GM21526 (cell line): ENCODE data around the gene ZGPAT.

Experiments used
- ATAC-seq: cut with Tn5 transposase; IDR thresholded peaks from one replicate; pipeline ENCODE4 v1.9.1; 2021; ENCODE audit warnings: moderate library complexity; ENCODE audit not compliant: unreplicated experiment, low FRiP score

The ZGPAT gene

DNA sequence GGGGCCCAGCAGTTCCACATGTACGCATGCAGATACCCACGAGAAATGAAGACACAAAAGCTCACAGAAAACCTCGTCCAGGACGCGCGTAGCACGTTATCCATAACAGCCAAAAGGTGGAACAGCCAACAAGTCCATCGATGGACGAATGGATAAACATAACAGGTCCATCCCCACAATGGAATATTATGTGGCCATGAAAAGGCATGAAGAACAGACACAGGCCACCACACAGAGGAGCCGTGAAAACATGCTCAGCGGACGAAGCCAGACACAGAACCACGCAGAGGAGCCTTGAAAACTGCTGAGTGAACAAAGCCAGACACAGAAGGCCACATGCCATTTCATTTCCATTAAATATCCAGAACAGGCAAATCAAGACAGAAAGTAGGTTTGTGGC lies 69.8 kb downstream of the ZGPAT start:
- no peak for ATAC-seq

DNA sequence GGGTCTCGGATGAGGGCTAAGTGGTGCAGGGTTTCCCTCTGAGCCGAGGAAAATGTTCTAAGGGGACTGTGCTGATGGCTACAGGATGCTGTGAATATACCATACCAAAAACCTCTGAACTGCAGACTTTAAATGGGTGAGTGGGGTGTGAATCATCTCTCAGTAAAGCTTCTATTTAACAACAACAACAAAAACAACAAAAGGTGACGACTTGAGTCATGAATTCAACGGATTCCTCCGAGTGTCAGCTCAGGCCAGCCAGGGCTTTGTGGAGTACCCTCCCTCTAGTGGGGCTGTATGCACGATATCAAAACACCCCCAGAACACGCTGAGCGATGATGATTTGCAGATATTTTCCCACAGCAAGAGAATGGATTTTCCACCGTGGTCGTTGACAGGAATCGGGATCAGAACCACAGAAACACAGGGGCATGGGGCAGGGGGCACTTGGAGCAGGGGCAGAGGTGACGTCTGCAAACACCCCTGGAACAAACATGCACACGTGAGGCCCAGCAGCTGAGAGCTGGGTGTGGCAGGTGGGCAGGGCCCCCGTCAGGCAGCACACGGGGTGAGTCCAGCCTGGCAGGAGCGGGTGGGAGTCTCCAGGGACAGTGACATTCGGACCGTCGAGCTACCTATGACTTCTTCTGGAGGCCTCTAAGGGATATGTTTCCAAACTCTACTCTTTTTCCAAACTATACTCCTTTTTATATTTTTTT lies 70.4 kb downstream of the ZGPAT start:
- ATAC-seq = no peak

DNA sequence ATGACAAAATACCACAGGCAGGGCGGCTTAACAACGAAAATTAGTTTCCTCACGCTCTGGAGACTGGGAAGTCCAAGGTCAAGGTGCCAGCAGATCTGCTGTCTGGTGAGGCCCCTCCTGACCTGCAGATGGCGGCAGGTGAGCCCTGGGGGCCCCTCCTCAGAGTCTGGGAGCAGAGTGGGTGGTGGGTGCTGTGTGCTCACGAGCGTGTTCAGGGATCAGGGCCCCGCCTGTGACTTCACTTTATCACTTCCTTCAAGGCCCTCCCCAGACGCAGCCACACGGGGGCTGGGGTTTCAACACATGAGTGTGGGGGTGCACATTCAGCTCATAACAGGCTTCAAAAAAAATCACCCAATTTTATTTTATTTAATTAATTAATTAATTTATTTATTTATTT lies 71.0 kb downstream of the ZGPAT start:
- ATAC-seq = no peak

DNA sequence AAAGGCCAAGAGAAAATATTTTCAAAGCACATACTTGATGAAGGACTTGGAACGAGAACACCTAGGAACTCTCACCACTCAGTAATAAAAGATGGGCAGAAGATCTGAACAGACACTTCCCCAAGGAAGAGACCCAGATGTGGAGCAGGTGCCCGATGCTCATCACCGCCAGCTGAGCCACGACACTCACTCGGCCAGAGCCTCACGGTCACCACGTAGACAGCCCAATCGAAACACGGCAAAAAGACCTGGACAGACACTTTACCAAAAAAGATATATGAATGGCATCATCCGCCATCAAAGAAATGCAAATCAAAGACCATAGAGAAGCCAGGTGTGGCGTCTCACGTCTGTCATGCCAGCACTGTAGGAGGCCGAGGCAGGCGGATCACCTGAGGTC lies 73.3 kb downstream of the ZGPAT start:
- no peak for ATAC-seq

DNA sequence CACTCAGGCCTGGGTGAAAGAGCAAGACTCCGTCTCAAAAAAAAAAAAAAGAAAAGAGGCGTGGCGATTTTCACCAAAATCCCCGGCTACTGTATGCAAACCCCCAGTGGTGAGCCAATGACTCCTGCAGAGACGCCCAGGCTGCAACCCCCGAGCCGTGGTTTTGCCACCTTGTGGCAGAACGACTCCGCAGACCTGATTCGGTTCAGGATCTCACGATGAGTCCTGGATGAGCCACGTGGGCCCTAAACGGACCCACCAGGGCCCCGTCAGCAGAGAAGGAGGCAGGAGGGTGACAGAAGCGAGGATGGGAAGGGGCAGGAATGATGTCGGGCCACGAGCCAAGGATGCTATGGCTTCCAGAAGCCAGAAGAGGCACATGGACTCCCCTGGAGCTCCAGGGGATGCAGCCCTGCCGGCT lies 74.2 kb downstream of the ZGPAT start:
- ATAC-seq = no peak

DNA sequence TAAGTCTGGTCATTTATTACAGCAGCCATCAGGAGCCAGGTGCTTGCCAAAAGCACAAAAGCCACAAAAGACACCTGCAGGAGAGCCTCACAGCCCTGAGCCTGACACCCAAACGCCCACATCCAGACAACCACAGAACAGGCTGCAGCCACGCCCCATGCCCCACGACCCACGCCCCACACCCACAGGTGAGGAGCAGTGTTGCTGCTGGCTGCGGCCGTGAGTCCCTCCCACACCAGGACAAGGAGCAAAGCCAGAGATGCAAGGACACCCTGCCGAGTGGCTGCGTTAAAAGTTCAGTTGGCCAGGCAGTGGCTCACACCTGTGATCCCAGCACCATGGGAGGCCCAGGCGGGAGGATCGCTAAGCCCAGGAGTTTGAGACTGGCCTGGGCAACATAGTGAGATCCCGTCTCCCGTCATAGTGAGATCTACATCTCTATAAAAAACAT lies 74.7 kb downstream of the ZGPAT start:
- ATAC-seq = no peak

DNA sequence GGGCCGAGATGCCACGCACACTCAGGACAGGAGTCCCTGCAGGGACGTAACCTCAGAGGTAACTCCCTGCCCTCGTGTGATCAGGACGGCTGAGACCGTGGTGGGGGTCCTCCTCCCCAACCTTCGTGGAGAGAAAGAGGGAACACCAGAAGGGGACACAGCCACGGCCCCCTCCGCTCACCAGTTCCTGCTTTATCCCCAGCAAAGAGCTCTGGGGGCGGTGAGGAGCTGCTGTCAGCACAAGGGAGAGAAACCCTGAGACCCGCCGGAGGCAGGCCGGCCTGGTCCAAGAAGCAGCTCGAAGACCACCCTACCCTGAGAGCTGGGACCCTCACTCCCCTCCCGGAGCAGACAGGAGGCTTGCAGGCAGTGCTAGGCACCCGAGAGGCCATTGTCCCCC lies 76.1 kb downstream of the ZGPAT start:
- ATAC-seq = no peak

DNA sequence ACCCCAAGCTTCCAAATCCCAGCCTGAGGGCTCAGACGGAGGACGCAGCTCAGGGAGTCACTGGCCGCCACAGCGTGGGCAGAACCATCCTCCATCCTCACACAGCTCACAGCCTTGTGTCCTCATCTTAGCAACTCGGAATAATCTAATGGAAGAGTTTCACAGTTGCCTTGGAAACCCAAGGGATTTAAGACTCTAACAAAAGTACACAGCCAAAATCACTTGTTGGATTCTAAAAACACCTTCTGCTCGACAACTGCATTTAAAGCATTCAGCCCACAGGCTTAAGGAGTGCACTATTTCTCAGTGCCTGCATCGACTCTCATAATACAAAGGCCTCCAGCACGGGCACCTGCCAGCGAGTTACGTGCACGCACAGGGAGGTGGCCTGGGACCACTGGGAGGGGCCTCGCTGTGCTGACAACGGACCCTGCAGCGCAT lies 77.9 kb downstream of the ZGPAT start:
- no peak for ATAC-seq
